HEK293 (cell line): ENCODE measurements around the gene MAP7.

ENCODE experiments used
- ZBTB17 ChIP-seq: fragments of 450-650 bp; formaldehyde crosslinking; IDR thresholded peaks from 2 replicates; pipeline ENCODE4 v1.5.1; 2016; ENCODE audit warnings: missing biosample characterization, missing genetic modification characterization
- ZBTB20 ChIP-seq: fragments of 450-650 bp; formaldehyde crosslinking; IDR thresholded peaks from 2 replicates; pipeline ENCODE4 v1.5.1; 2016; ENCODE audit warnings: missing biosample characterization, missing genetic modification characterization
- ZFHX2 ChIP-seq: fragments of 450-650 bp; formaldehyde crosslinking; conservative IDR thresholded peaks from 2 replicates; pipeline ENCODE4 v1.5.1; 2016; ENCODE audit warnings: missing biosample characterization, missing genetic modification characterization
- ZNF19 ChIP-seq: fragments of 450-650 bp; formaldehyde crosslinking; IDR thresholded peaks from 2 replicates; pipeline ENCODE4; 2016; ENCODE audit warnings: missing biosample characterization, missing genetic modification characterization, low read depth
- ZNF391 ChIP-seq: fragments of 450-650 bp; formaldehyde crosslinking; IDR thresholded peaks from 2 replicates; pipeline ENCODE4 v1.5.1; 2016; ENCODE audit warnings: low read depth, missing biosample characterization, missing genetic modification characterization, borderline replicate concordance
- ZNF670 ChIP-seq: fragments of 450-650 bp; formaldehyde crosslinking; IDR thresholded peaks from 2 replicates; pipeline ENCODE4 v1.5.1; 2016; ENCODE audit warnings: missing biosample characterization, missing genetic modification characterization, low read depth
- ZNF768 ChIP-seq: fragments of 450-650 bp; formaldehyde crosslinking; IDR thresholded peaks from 2 replicates; pipeline ENCODE4 v1.5.1; 2018; ENCODE audit warnings: missing biosample characterization, mild to moderate bottlenecking, missing genetic modification characterization
- TF ChIP-seq, protein P1 (sequence below): fragments of 450-650 bp; formaldehyde crosslinking; IDR thresholded peaks from 2 replicates; pipeline ENCODE4 v1.5.1; 2016; ENCODE audit warnings: missing biosample characterization, missing genetic modification characterization
- TF ChIP-seq, protein P2 (sequence below): fragments of 450-650 bp; formaldehyde crosslinking; IDR thresholded peaks from 2 replicates; pipeline ENCODE4 v1.5.1; 2016; ENCODE audit warnings: missing biosample characterization, missing genetic modification characterization
- TF ChIP-seq, protein P3 (sequence below): fragments of 450-650 bp; formaldehyde crosslinking; IDR thresholded peaks from 2 replicates; pipeline ENCODE4 v1.5.1; 2016; ENCODE audit warnings: missing biosample characterization, missing genetic modification characterization

DNA sequence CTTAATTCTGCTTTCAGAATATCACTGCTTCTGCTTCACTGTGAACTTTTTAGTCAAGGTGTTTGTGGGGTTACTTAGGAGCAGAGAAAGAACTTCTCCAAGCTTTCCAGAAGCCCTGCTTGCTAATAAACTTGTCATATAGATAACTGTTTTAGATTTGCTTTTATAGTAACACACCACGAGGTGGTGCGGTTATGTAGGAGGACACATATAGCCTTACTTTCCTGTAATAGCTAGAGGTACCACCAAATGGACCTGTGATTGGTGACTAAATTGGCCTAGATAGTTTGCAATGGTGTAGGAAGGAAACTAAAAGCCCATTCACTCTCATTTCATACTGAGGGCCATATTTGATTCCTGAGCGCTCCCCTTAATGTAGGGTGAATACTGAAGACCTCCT is 208.3 kb downstream of the MAP7 start:
- TF ChIP-seq ZBTB17 (tag by site-specific recombination) (no peak), ZFHX2 (tag by site-specific recombination) (no peak), ZBTB20 (tag by site-specific recombination) (no peak), ZNF768 (tag by site-specific recombination) (no peak), ZNF391 (tag by site-specific recombination) (no peak), ZNF670 (tag by site-specific recombination) (no peak), ZNF19 (tag by site-specific recombination) (no peak)
- TF ChIP-seq, protein P1, sequence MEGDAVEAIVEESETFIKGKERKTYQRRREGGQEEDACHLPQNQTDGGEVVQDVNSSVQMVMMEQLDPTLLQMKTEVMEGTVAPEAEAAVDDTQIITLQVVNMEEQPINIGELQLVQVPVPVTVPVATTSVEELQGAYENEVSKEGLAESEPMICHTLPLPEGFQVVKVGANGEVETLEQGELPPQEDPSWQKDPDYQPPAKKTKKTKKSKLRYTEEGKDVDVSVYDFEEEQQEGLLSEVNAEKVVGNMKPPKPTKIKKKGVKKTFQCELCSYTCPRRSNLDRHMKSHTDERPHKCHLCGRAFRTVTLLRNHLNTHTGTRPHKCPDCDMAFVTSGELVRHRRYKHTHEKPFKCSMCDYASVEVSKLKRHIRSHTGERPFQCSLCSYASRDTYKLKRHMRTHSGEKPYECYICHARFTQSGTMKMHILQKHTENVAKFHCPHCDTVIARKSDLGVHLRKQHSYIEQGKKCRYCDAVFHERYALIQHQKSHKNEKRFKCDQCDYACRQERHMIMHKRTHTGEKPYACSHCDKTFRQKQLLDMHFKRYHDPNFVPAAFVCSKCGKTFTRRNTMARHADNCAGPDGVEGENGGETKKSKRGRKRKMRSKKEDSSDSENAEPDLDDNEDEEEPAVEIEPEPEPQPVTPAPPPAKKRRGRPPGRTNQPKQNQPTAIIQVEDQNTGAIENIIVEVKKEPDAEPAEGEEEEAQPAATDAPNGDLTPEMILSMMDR (tag by site-specific recombination): 0 out of 2 replicates have a peak, but pooled peaks have one; percentile 28
- TF ChIP-seq, protein P2, sequence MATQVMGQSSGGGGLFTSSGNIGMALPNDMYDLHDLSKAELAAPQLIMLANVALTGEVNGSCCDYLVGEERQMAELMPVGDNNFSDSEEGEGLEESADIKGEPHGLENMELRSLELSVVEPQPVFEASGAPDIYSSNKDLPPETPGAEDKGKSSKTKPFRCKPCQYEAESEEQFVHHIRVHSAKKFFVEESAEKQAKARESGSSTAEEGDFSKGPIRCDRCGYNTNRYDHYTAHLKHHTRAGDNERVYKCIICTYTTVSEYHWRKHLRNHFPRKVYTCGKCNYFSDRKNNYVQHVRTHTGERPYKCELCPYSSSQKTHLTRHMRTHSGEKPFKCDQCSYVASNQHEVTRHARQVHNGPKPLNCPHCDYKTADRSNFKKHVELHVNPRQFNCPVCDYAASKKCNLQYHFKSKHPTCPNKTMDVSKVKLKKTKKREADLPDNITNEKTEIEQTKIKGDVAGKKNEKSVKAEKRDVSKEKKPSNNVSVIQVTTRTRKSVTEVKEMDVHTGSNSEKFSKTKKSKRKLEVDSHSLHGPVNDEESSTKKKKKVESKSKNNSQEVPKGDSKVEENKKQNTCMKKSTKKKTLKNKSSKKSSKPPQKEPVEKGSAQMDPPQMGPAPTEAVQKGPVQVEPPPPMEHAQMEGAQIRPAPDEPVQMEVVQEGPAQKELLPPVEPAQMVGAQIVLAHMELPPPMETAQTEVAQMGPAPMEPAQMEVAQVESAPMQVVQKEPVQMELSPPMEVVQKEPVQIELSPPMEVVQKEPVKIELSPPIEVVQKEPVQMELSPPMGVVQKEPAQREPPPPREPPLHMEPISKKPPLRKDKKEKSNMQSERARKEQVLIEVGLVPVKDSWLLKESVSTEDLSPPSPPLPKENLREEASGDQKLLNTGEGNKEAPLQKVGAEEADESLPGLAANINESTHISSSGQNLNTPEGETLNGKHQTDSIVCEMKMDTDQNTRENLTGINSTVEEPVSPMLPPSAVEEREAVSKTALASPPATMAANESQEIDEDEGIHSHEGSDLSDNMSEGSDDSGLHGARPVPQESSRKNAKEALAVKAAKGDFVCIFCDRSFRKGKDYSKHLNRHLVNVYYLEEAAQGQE (tag by site-specific recombination): no peak
- TF ChIP-seq, protein P3, sequence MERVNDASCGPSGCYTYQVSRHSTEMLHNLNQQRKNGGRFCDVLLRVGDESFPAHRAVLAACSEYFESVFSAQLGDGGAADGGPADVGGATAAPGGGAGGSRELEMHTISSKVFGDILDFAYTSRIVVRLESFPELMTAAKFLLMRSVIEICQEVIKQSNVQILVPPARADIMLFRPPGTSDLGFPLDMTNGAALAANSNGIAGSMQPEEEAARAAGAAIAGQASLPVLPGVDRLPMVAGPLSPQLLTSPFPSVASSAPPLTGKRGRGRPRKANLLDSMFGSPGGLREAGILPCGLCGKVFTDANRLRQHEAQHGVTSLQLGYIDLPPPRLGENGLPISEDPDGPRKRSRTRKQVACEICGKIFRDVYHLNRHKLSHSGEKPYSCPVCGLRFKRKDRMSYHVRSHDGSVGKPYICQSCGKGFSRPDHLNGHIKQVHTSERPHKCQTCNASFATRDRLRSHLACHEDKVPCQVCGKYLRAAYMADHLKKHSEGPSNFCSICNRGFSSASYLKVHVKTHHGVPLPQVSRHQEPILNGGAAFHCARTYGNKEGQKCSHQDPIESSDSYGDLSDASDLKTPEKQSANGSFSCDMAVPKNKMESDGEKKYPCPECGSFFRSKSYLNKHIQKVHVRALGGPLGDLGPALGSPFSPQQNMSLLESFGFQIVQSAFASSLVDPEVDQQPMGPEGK (tag by site-specific recombination): no peak
